Mesodermal cell (in vitro differentiated cells): ENCODE results near the gene NOL4L.
"Not testable (repeated sequence)": the region's sequence is repeated elsewhere in the genome, so short reads cannot be mapped to it uniquely, and the experiment has no call there.

Experiments
- H3K27ac ChIP-seq: 2 replicates; pipeline ENCODE4 v1.7.0; 2013; ENCODE audit warnings: mild to moderate bottlenecking, low read depth, low read length, moderate library complexity; ENCODE audit not compliant: severe bottlenecking
- H3K36me3 ChIP-seq: 2 replicates; pipeline ENCODE4 v1.7.1; 2013; ENCODE audit warnings: mild to moderate bottlenecking, low read length, moderate library complexity; ENCODE audit not compliant: control insufficient read depth, insufficient read depth
- H3K4me1 ChIP-seq: one replicate; pipeline ENCODE4 v1.7.1; 2013; ENCODE audit warnings: mild to moderate bottlenecking, low read length; ENCODE audit not compliant: insufficient read depth, control insufficient read depth, poor library complexity, severe bottlenecking
- H3K4me3 ChIP-seq: 2 replicates; pipeline ENCODE4 v1.7.0; 2013; ENCODE audit warnings: low read length, control low read depth, mild to moderate bottlenecking; ENCODE audit not compliant: insufficient read depth, poor library complexity, severe bottlenecking; ENCODE audit errors: extremely low read depth
- H3K9me3 ChIP-seq: 2 replicates; pipeline ENCODE4 v1.7.1; 2013; ENCODE audit warnings: mild to moderate bottlenecking, low read length, moderate library complexity; ENCODE audit not compliant: control insufficient read depth
- WGBS, 2 experiments: methylation state at CpG; one replicate each; pipeline ENCODE4 v1.1.5; 2013; ENCODE audit warnings: missing lambda C conversion rate in 2 of 2; ENCODE audit not compliant: insufficient coverage in 2 of 2; 5-methylcytosine and 5-hydroxymethylcytosine counted together

NOL4L gene

GRCh38 chr20:32470025-32470861, 114.9 kb downstream of the NOL4L start:
- Histone ChIP-seq H3K27ac (peak overlapping the region; percentile 92), H3K9me3 (no peaks in the 10 kb centered on the region), H3K4me1 (peaks cover 68% of the 10 kb centered on the region), H3K36me3 (peaks cover 80% of the 10 kb centered on the region), H3K4me3 (no peak overlapping the region)
- WGBS, 2 experiments, result 62 to 70% methylated on average over 23 to 26 of the region's 27 CpGs

DNA sequence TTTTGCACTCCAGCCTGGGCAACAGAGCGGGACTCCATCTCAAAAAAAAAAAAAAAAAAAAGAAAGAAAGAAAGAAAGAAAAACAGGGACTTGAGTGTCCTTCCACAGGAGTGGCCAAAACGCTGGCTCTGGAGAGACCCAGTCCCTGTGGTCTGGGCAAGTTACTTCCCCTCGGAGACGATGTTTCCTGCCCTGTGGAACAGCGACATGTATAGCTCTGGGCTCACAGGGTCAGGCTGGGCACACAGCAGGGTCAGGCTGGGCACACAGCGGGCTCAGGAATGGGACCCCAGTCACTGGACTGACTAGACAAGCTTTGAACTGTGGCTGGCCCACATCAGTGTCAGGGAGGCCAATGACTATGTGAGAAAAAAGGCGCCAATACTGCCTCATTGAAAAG, 116.3 kb downstream of the NOL4L start:
- H3K4me3 ChIP-seq, result no peak overlapping the region
- H3K36me3 ChIP-seq, result peaks cover 86% of the 10 kb centered on the region
- H3K9me3 ChIP-seq, result no peaks in the 10 kb centered on the region
- H3K27ac ChIP-seq, result no peak overlapping the region
- H3K4me1 ChIP-seq, result peaks cover 68% of the 10 kb centered on the region
- WGBS, 2 experiments, result 90 to 94% methylated on average over 6 to 7 of the region's 7 CpGs

GRCh38 chr20:32468313-32468640, 116.9 kb downstream of the NOL4L start:
- H3K9me3 ChIP-seq, result no peaks in the 10 kb centered on the region
- peaks cover 66% of the 10 kb centered on the region for H3K4me1 ChIP-seq
- H3K27ac ChIP-seq, result peak overlapping the region; percentile 16
- no peak overlapping the region for H3K4me3 ChIP-seq
- WGBS, 2 experiments, result 98 to 100% methylated on average over 6 of the region's 6 CpGs
- peaks cover 86% of the 10 kb centered on the region for H3K36me3 ChIP-seq

DNA sequence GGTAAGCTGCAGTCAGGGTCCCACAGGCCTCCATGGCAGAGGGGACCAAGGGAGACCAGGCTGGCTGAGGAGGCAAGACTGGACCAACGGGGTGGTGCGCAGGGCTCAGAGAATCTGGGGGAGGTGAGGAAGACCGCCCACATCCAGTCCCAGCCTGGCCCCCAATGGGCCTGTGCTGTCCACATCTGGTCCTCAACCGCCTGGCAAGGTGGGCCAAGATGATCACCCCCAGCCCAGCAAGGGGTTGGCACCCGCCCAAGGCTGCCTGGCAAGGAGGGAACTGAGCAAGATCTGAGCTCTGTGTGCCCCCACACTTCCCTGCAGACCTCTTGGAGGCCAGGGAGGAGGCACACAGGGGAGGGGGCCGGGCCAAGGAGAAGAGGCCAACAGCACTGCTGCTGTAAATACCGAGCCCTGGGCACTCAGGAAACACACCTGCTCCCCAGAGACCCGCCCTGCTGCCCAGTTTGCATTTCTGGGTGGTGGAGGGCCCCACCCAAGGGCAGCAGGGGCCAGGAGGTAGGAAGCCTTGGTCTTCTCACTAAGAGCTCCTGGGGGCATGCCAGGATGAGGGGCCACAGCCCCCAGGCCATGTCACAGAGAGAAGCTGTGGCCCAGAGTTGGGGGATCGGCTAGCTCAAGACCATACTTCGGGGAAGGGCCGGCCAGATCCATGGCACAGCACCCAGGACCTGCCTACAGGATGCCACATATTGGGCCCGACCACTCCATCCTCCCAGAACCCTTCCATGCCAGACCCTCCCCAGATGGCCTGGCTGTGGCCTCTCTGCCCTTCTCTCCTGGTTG, 117.4 kb downstream of the NOL4L start:
- Histone ChIP-seq H3K36me3 (peaks cover 86% of the 10 kb centered on the region), H3K27ac (no peak overlapping the region), H3K4me3 (no peak overlapping the region), H3K4me1 (peaks cover 63% of the 10 kb centered on the region), H3K9me3 (no peaks in the 10 kb centered on the region)
- 95 to 96% methylated on average over 8 to 9 of the region's 12 CpGs for whole genome bisulfite sequencing, 2 experiments

DNA sequence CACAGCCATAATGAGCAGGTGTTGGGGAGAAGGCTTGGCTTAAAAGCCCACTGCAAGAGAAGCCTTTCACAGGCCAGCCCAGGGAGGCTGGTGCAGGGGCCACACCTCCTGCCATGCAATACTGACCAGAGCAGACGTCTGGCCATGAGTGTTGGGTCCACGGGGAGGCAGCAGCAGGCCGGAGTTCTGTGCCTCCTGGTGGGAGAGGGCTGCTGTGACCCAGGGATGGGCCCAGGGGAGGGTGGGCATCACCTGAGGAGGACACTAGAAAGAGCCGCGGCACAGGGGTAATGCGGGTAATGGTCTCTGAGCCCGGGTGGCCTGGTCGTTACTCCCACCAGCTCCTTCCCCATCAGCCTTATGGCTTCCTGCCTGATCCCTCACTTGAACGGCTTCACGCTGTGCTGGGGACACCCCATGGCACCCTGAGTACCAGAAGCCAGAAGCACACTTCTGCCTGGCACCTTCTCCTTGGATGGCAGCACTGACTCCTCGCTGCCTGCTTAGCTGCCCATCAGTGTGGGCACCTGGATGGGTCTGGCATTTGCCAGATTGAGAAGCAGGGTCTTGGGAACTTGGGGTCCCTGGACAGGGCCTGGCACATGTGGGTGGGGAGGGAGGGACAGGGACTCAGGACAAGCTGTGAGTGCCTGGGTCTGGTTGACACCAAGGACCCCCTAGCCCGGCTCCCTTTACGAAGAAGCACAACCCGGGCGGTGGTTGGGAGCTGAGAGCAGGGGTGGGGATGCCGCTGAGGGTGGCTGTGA, 118.2 kb downstream of the NOL4L start:
- no peak overlapping the region for H3K27ac ChIP-seq
- 91 to 96% methylated on average over 8 to 16 of the region's 16 CpGs for WGBS, 2 experiments
- no peak overlapping the region for H3K4me3 ChIP-seq
- peaks cover 63% of the 10 kb centered on the region for H3K4me1 ChIP-seq
- no peaks in the 10 kb centered on the region for H3K9me3 ChIP-seq
- peaks cover 84% of the 10 kb centered on the region for H3K36me3 ChIP-seq

DNA sequence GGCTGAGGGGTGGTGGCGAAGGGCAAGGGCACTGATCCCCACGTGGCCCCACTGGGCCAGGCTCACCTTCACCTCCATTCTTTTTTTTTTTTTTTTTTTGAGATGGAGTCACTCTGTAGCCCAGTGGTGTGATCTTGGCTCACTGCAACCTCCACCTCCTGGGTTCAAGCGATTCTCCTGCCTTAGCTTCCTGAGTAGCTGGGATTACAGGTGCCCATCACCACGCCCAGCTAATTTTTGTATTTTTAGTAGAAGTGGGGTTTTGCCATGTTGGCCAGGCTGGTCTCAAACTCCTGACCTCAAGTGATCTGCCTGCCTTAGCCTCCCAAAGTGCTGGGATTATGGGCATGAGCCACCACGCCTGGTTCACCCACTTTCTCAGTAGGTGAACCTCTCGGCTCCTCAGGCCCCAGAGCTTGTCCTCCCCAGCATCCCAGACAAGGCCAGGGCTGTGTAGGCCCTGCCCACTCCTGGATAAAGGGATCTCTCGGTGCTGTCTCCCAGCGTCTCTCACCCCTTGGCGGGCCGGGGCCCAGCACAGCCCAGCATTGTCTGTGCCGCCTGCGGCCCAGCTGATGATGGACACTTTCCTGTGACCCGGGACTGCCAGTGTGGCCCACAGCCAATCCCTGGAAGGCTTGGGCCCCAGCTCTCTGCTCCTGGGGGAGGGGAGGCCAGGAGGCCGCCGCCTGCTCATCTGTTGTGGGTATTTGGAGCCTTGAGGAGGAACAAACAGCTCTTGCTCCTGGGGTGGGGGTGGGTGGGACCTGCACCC, 119.0 kb downstream of the NOL4L start:
- WGBS, 2 experiments, result 74 to 92% methylated on average over 5 to 11 of the region's 15 CpGs

DNA sequence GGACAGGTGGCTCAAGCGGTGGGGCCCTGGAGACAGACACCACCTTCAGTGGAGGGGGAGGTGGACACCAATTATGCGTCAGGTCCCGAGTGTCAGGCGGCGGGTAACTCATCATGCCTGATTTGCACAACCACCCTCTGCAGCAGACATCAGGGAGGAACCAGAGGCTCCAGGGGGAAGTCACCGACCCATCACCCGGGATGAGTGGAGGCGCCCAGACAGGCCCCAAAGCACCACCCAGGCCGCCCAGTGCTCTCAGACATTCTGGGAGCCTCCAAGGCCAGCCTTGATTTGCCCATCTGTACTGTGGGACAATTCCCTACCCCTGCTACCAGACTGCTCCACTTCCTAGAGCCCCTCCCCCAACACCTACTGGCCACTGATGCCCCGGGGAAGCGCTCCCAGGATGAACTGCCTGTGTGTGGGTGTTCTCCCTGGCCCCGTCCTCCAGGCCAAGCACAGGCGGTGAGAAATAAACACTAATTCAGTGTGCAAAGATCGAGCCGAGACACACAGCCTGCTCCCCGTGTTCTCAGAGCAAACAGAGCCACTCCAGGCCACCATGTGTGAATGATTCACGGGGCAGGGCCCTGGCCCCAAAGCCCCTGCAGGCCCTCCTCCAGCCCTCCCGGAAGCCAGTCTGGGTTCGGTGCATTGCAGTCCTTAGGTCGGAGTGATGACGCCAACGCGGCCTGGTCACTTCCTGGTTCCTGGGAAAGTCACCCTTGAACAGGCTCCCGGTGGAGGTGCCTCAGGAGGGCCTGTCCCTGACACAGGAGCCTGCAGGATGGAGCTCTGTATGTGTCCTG, 119.8 kb downstream of the NOL4L start:
- Histone ChIP-seq H3K4me3 (no peak overlapping the region), H3K36me3 (peaks cover 81% of the 10 kb centered on the region), H3K27ac (peak overlapping the region; percentile 76)

More for the DNA sequence above, 119.0 kb downstream of the NOL4L start:
- H3K4me3 ChIP-seq, H3K9me3 ChIP-seq: not testable (repeated sequence)
- H3K4me1 ChIP-seq, result peaks cover 55% of the 10 kb centered on the region
- peaks cover 82% of the 10 kb centered on the region for H3K36me3 ChIP-seq
- peak overlapping the region; percentile 76 for H3K27ac ChIP-seq

DNA sequence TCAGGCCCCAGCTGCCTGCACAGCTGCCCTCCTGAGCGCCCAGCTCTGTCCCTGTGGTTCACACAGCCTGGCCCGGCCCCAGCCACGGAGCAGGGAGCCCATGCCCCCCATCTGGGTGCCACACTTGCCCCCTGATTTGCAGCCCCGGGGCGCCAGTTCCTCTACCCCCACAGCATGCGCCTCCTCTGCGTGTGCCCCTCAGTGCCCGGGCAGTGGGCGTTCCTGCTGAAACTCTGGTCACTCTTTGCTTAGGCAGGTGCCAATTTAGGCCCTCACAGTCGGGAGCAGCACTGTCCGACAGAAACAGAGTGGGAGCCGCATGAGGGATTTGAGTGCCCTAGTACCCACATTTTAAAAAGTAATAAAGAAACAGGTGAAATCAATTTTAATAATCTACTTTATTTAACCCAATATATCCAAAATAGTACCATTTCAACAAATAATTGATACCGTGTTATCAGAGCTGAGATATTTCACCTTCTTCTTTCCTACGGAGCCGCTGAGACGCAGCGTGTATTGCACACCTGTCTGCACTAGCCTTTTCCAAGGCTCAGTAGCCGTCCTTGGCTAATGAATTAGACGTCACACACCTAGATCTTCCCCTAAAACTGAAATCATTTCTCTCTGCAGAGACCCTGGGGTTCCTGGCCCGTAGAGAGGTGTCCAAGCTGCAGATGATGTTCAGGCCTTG, 120.6 kb downstream of the NOL4L start:
- H3K4me3 ChIP-seq, result no peak overlapping the region

More for the DNA sequence above, 119.8 kb downstream of the NOL4L start:
- 86 to 88% methylated on average over 22 to 23 of the region's 24 CpGs for WGBS, 2 experiments
- Histone ChIP-seq H3K4me1 (peaks cover 49% of the 10 kb centered on the region), H3K9me3 (no peaks in the 10 kb centered on the region)

GRCh38 chr20:32463642-32464400, 121.3 kb downstream of the NOL4L start:
- no peaks in the 10 kb centered on the region for H3K9me3 ChIP-seq
- H3K4me3 ChIP-seq, result no peak overlapping the region
- peaks cover 85% of the 10 kb centered on the region for H3K36me3 ChIP-seq
- peaks cover 39% of the 10 kb centered on the region for H3K4me1 ChIP-seq
- 81 to 90% methylated on average over 17 to 20 of the region's 28 CpGs for WGBS, 2 experiments
- H3K27ac ChIP-seq, result peak overlapping the region; percentile 29

More for the DNA sequence above, 120.6 kb downstream of the NOL4L start:
- H3K27ac ChIP-seq, result peak overlapping the region; percentile 76
- no peaks in the 10 kb centered on the region for H3K9me3 ChIP-seq
- peaks cover 85% of the 10 kb centered on the region for H3K36me3 ChIP-seq
- WGBS, 2 experiments, result 95 to 97% methylated on average over 16 to 17 of the region's 20 CpGs
- peaks cover 45% of the 10 kb centered on the region for H3K4me1 ChIP-seq
